Type B pancreatic cell (in vitro differentiated cells): ENCODE measurements around the gene CMPK1. TPM values are rescaled to one million over a fixed set of nuclear protein-coding genes. Genes with fewer than 3 reads are reported as not detected.

ENCODE experiments used
- DNase-seq: peaks from one replicate; pipeline ENCODE4 v3.0.0; 2021; ENCODE audit warnings: mixed read lengths; ENCODE audit not compliant: unreplicated experiment; ENCODE audit errors: extremely low spot score
- H3K27ac Mint-ChIP-seq: 2 replicates; pipeline ENCODE4 v1.8.0; 2021; ENCODE audit warnings: mild to moderate bottlenecking, mixed read lengths
- H3K27me3 Mint-ChIP-seq: 2 replicates; pipeline ENCODE4 v1.8.0; 2021; ENCODE audit warnings: mixed read lengths
- H3K36me3 Mint-ChIP-seq: 2 replicates; pipeline ENCODE4 v1.8.0; 2021; ENCODE audit warnings: mixed read lengths
- H3K4me1 Mint-ChIP-seq: one replicate; pipeline ENCODE4 v1.8.0; 2021; ENCODE audit warnings: mixed read lengths; ENCODE audit not compliant: unreplicated experiment
- H3K4me3 Mint-ChIP-seq: 2 replicates; pipeline ENCODE4 v1.8.0; 2021; ENCODE audit warnings: mild to moderate bottlenecking, mixed read lengths
- H3K9me3 Mint-ChIP-seq: 2 replicates; pipeline ENCODE4 v1.8.0; 2021; ENCODE audit warnings: mixed read lengths
- total RNA-seq: library from RNA; stranded (reverse); gene quantifications from 2 replicates; pipeline ENCODE4 v1.2.1, GENCODE V29; 2021; ENCODE audit warnings: low replicate concordance
- TF ChIP-seq, protein P1 (sequence below): fragments of 200-600 bp; sonication (generic); conservative IDR thresholded peaks from 2 replicates; pipeline ENCODE4 v1.5.0; 2021; ENCODE audit warnings: antibody characterized with exemption, mild to moderate bottlenecking

CMPK1 gene
- total RNA-seq, 1 donor from 2014 or later, result 53.2 TPM

DNA sequence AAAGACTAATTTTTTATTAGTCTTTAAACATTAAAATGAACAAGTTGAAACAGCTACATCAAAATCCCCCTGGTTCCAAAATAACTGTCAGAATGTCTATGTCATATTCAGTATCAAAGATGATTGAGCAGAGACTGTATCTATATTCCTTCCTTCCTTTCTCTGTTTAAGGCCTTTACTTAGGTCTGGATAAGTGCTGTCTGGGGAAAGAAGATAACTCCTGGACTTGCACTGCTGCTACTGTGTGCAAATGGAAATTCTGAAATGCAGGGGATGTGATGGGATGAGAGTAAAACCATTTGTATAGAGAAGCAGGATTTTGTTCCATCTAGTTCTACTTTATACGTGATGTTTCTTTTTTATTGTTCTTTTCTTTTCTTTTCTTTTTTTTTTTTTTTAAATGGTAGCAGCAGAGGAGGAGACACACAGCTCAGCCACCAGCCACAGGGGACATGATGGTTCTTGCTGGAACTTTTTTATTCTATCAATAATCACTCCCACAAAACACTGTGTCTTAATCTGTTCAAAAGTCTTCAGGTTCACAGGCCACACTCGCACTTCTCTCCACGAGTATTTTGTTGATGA, 48.9 kb downstream of the CMPK1 start:
- no peaks in the 10 kb centered on the region for H3K9me3 Mint-ChIP-seq
- H3K27me3 Mint-ChIP-seq, result peaks cover under 1% of the 10 kb centered on the region
- no peak overlapping the region for H3K4me3 Mint-ChIP-seq
- H3K36me3 Mint-ChIP-seq, result peaks cover 14% of the 10 kb centered on the region
- H3K27ac Mint-ChIP-seq, result no peak overlapping the region
- DNase-seq, result no peak
- peaks cover 8% of the 10 kb centered on the region for H3K4me1 Mint-ChIP-seq
- TF ChIP-seq, protein P1, sequence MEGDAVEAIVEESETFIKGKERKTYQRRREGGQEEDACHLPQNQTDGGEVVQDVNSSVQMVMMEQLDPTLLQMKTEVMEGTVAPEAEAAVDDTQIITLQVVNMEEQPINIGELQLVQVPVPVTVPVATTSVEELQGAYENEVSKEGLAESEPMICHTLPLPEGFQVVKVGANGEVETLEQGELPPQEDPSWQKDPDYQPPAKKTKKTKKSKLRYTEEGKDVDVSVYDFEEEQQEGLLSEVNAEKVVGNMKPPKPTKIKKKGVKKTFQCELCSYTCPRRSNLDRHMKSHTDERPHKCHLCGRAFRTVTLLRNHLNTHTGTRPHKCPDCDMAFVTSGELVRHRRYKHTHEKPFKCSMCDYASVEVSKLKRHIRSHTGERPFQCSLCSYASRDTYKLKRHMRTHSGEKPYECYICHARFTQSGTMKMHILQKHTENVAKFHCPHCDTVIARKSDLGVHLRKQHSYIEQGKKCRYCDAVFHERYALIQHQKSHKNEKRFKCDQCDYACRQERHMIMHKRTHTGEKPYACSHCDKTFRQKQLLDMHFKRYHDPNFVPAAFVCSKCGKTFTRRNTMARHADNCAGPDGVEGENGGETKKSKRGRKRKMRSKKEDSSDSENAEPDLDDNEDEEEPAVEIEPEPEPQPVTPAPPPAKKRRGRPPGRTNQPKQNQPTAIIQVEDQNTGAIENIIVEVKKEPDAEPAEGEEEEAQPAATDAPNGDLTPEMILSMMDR, result no peak

DNA sequence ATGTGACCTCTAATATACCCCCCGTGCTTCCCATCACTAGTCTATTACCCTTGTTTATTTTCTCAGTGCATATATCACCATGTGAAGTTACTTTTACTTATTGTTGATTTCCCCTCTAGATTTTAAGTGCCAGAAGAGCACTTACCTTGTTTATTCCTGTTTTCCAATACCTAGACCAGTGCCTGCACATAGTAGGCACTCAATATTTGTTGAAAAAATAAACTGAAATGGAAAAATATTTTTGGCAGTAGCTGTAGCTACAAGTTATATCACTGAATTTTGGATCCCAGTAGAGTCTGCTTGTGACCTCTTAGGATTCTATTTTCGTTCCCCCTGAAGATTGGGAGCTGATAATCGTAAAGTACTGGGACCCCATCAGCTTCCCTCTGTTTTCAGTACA, 50.5 kb downstream of the CMPK1 start:
- H3K27me3 Mint-ChIP-seq, result peaks cover 11% of the 10 kb centered on the region
- DNase-seq, result no peak
- H3K4me3 Mint-ChIP-seq, result no peak overlapping the region
- H3K27ac Mint-ChIP-seq, result no peak overlapping the region
- H3K36me3 Mint-ChIP-seq, result peaks cover 10% of the 10 kb centered on the region
- H3K4me1 Mint-ChIP-seq, result peaks cover 4% of the 10 kb centered on the region
- H3K9me3 Mint-ChIP-seq, result no peaks in the 10 kb centered on the region
- TF ChIP-seq, protein P1, result no peak

DNA sequence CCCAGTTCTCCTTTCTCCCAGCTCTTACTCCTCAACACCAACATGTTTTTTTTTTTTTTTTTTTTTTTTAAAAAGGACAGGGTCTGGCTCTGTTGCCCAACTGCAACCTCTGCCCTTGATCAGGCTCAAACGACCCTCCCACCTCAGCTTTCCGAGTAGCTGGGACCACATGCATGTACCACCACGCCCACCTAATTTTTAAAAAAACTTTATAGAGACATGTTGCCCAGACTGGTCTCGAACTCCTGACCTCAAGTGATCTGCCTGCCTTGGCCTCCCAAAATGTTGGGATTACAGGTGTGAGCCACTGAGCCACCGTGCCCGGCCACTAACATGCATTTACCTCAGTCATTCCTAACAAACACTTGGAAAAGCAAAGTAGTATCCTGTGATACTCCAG, 51.4 kb downstream of the CMPK1 start:
- Mint-ChIP-seq H3K27ac (no peak overlapping the region), H3K36me3 (peaks cover 3% of the 10 kb centered on the region), H3K27me3 (peaks cover 11% of the 10 kb centered on the region), H3K4me3 (no peak overlapping the region), H3K9me3 (no peaks in the 10 kb centered on the region), H3K4me1 (peaks cover 4% of the 10 kb centered on the region)
- DNase-seq, result no peak
- TF ChIP-seq, protein P1, result no peak

DNA sequence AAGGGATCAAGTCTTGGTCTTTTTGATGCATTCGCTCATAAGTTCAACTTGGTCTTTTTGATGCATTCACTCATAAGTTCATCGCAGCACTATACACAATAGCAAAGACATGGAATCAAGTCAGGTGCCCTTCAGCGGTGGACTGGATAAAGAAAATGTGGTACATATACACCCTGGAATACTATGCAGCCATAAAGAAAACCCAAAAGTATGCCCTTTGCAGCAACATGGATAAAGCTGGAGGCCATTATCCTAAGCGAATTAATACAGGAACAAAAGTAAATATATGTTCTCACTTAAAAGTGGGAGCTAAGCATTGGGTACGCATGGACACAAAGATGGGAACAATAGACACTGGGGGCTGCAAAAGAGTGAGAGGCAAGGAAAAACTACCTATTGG, 52.7 kb downstream of the CMPK1 start:
- DNase-seq, result no peak
- Mint-ChIP-seq H3K27ac (no peak overlapping the region), H3K4me1 (peaks cover 11% of the 10 kb centered on the region), H3K27me3 (peaks cover 11% of the 10 kb centered on the region), H3K4me3 (no peak overlapping the region), H3K36me3 (peaks cover 3% of the 10 kb centered on the region), H3K9me3 (no peaks in the 10 kb centered on the region)
- TF ChIP-seq, protein P1, result no peak

DNA sequence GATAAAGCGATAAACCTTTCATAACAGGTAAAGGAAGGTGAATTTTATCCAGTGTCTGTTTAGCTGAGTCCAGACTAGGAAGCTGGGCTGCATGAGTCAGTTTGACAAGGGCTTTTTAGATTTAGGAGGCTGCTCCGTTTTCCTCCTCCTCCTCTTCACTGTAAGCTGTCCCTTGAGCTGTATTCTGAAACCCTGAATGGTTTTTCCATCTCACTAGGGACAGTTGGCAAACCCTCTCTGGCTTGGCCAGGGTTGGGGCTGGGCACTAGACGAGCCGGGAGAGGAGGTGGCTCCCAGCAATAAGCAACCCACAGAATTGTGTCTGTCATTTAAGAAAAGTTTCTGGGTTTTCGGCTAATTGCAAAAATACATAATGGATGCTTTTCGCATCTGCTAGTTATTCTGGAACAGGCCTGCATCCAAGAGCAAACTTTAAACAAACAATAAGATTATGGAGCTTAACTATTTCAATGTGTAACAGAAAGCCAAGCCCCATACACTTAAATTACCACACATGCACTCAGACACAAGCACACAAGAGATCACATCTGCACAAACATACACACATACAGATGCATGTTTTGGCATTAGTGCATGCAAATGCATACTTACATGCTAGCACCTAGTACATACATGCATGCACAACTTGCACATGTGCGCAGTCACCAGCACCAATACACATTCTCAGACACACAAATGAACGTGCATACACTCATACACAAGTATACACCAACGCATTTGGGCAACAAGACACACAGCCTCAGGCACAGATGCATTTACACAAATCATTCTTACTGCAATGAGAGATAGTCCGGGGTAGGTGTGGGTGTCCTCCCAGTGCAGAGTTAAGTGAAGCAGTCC, 54.7 kb downstream of the CMPK1 start:
- DNase-seq, result no peak
- Mint-ChIP-seq H3K9me3 (no peaks in the 10 kb centered on the region), H3K4me1 (peaks cover 16% of the 10 kb centered on the region), H3K36me3 (no peaks in the 10 kb centered on the region), H3K4me3 (no peak overlapping the region), H3K27me3 (peaks cover 16% of the 10 kb centered on the region), H3K27ac (no peak overlapping the region)
- TF ChIP-seq, protein P1, result no peak
